Measurements from ENCODE around the gene BCAM. TPM values are rescaled to one million over a fixed set of nuclear protein-coding genes. Genes with fewer than 3 reads are reported as not detected.

The BCAM gene
- total and polyA plus RNA-seq, 5 donors from 2014 or later, result not detected

DNA sequence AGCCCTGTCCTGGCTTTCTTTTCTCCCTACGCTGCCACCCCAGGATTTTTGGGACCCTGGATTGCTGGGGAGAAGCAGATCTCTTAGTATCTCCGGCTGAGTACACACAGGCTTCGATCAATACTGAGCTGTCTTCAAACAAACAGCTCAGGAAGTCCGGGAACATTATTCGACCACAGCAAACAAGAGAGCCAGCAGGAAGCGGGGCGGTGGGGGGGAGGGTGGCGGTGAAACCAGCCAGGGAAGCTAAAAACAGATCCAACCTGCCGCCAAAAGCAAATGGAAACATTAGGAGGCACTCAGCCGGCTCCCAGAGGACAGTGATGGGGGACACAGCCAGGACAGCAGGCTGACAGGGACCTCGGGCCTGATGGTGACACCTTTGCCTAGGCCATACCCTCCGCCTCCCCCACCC lies 12.2 kb upstream of the BCAM start:
- no peak overlapping the region for H3K4me3 ChIP-seq (ENCODE audit: low read depth, low read length)
- Mint-ChIP-seq H3K4me1 (peaks cover 0 to 5% (median 0%) of the 10 kb centered on the region in 4 donors), H3K9me3 (no peaks in the 10 kb centered on the region), H3K4me3 (no peak overlapping the region), H3K36me3 (no peaks in the 10 kb centered on the region), H3K27me3 (peaks cover 8% of the 10 kb centered on the region), H3K27ac (no peak overlapping the region)
- ATAC-seq (ENCODE audit: low read depth in 2 of 2), result no peak
- H3K9me3 ChIP-seq (ENCODE audit: control insufficient read depth in 2 of 2, low read length in 2 of 2), result no peaks in the 10 kb centered on the region
- no peaks in the 10 kb centered on the region for H3K36me3 ChIP-seq (ENCODE audit: control insufficient read depth, insufficient read depth, low read length)
- H3K27ac ChIP-seq (ENCODE audit: insufficient read depth, low read length, poor library complexity, severe bottlenecking), result no peak overlapping the region
- no peak for DNase-seq
- no peaks in the 10 kb centered on the region for H3K27me3 ChIP-seq (ENCODE audit: control insufficient read depth, insufficient read depth, low read length)
- no peaks in the 10 kb centered on the region for H3K4me1 ChIP-seq (ENCODE audit: control insufficient read depth, insufficient read depth, low read length, poor library complexity, severe bottlenecking)

DNA sequence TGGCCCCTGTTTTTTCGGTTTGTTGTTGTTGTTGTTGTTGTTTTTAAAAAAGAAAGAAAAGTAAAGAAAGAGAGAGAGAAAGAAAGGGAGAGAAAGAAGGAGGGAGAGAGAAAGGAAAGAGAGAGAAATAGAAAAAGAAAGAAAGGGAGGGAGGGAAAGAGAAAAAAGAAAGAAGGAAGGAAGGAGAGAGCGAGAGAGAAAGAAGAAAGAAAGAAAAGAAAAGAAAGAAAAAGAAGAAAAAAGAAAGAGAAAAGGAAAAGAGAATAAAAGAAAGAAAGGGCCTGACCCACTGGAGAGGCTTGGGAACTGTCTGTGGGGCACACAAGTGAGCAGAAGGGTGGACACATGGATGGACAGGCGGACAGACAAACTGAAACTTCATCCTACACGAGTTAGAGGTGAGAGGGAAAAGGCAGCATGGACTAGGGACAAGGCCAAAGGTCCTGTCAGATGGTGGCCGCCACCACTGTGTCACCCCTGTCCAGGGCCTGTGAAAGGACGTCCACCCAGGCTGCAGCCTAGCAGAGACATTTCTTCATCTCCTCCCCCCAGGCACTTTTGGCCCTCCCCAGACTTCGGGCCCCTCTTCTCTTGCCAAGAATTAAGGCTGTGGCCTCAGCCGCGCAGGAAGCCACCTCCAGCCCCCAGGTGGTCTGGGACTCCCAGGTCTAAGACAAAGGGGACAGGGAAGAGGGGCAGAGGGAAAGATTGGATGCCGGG lies 9.1 kb upstream of the BCAM start:
- H3K27ac Mint-ChIP-seq, result no peak overlapping the region

DNA sequence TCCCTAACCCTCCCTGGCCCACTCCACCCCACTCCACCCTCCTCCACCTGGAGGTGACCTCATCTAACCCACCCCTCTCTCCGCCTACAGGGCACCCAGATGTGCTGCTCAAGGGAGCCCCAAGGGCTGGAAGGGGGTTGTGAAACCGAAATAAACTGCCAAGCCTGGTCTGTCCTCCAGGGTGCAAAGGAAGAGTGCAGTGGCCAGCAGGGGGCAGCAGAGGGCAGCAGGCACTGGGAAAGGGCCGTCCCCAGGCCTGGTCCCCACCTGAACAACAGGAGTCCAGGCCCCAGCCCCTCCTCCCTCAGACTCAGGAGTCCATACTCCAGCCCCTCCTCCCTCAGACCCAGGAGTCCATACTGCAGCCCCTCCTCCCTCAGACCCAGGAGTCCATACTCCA lies 8.4 kb upstream of the BCAM start:
- peaks cover 9% of the 10 kb centered on the region for H3K27me3 Mint-ChIP-seq
- peaks cover 0 to 5% (median 2%) of the 10 kb centered on the region in 4 donors for H3K4me1 Mint-ChIP-seq
- no peak overlapping the region for H3K4me3 Mint-ChIP-seq
- H3K36me3 ChIP-seq (ENCODE audit: control insufficient read depth, insufficient read depth, low read length), result no peaks in the 10 kb centered on the region
- DNase-seq (peak; percentile 59 to 74 (median 67)), ATAC-seq (ENCODE audit: low read depth in 2 of 2) (peak; percentile 83 to 88)
- no peaks in the 10 kb centered on the region for H3K27me3 ChIP-seq (ENCODE audit: control insufficient read depth, insufficient read depth, low read length)
- H3K4me3 ChIP-seq (ENCODE audit: low read depth, low read length), result no peak overlapping the region
- H3K27ac Mint-ChIP-seq, result no peak overlapping the region
- H3K27ac ChIP-seq (ENCODE audit: insufficient read depth, low read length, poor library complexity, severe bottlenecking), result no peak overlapping the region
- peaks cover 0 to 4% (median 0%) of the 10 kb centered on the region in 7 donors for H3K9me3 Mint-ChIP-seq
- no peaks in the 10 kb centered on the region for H3K36me3 Mint-ChIP-seq
- no peaks in the 10 kb centered on the region for H3K4me1 ChIP-seq (ENCODE audit: control insufficient read depth, insufficient read depth, low read length, poor library complexity, severe bottlenecking)
- no peaks in the 10 kb centered on the region for H3K9me3 ChIP-seq (ENCODE audit: control insufficient read depth in 2 of 2, low read length in 2 of 2)

More for the DNA sequence above, 9.1 kb upstream of the BCAM start:
- no peaks in the 10 kb centered on the region for H3K9me3 ChIP-seq (ENCODE audit: control insufficient read depth in 2 of 2, low read length in 2 of 2)
- no peaks in the 10 kb centered on the region for H3K36me3 ChIP-seq (ENCODE audit: control insufficient read depth, insufficient read depth, low read length)
- Mint-ChIP-seq H3K4me3 (no peak overlapping the region), H3K36me3 (no peaks in the 10 kb centered on the region), H3K27me3 (peaks cover 9% of the 10 kb centered on the region), H3K9me3 (peaks cover 0 to 4% (median 0%) of the 10 kb centered on the region in 7 donors), H3K4me1 (peaks cover 0 to 5% (median 2%) of the 10 kb centered on the region in 4 donors)
- no peak for DNase-seq
- no peak overlapping the region for H3K4me3 ChIP-seq (ENCODE audit: low read depth, low read length)
- no peaks in the 10 kb centered on the region for H3K27me3 ChIP-seq (ENCODE audit: control insufficient read depth, insufficient read depth, low read length)
- no peaks in the 10 kb centered on the region for H3K4me1 ChIP-seq (ENCODE audit: control insufficient read depth, insufficient read depth, low read length, poor library complexity, severe bottlenecking)
- H3K27ac ChIP-seq (ENCODE audit: insufficient read depth, low read length, poor library complexity, severe bottlenecking), result no peak overlapping the region
- ATAC-seq (ENCODE audit: low read depth in 2 of 2), result no peak

DNA sequence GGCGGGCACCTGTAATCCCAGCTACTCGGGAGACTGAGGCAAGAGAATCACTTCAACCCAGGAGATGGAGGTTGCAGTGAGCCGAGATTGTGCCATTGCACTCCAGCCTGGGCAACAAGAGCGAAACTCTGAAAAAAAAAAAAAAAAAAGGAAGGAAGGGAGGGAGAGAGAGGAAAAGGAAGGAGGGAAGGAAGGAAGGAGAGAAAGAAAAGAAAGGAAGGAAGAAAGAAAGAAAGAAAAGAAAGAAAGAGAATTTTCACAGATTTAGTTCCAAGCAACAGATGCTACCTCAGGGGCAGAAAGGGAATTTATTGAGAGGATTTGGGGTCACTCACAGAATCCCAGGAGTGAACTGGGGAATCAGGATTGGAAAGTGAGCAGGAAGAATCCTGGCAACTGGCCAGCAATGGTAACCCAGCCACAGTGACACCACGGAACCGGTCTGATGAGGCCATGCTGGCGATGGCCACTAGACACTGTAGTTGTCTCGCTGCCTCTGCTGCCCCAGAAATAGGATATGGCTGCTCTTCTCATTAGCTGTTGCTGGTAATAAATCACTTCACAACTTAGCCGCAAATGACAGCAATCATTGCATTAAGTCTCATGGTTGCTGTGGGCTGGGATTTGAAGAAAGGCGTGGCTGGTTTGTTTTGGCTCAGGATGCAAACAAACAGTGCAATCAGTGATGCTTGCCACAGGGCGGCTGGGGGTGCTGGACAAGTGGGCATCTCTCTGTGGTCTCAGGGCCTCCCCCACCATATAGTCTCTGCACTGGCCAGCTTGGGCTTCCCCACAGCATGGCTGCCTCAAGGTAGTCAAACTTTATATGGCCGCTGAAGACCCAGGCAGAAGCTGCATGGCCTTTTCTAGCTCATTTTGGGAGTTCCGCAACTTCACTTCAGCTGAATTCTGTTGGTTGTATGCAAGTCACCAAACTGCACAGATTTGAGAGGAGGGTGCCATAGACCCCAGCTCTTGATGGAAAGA lies 5.2 kb upstream of the BCAM start:
- ATAC-seq (ENCODE audit: low read depth in 2 of 2), result no peak
- no peaks in the 10 kb centered on the region for H3K27me3 ChIP-seq (ENCODE audit: control insufficient read depth, insufficient read depth, low read length)
- H3K27ac Mint-ChIP-seq, result no peak overlapping the region

DNA sequence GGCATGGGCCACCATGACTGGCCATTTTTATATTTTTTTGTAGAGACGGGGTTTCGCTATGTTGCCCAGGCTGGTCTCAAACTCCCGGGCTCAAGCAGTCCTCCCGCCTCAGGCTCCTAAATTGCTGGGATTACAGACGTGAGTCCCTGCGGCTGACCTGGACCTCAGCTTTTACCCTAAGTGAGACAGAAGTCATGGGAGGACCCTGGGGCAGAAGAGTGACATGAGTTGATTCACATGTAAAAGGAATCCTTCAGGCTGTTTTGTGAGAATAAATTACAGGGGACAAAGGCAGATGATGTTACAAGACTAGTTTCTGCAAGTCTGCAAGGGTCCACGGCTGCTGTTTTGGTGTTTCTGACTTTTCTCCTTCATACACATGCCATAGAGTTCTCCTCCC lies 2.6 kb upstream of the BCAM start:
- H3K4me1 Mint-ChIP-seq, result peaks cover 0 to 5% (median under 1%) of the 10 kb centered on the region in 4 donors
- H3K4me1 ChIP-seq (ENCODE audit: control insufficient read depth, insufficient read depth, low read length, poor library complexity, severe bottlenecking), result peaks cover 5% of the 10 kb centered on the region
- no peak overlapping the region for H3K27ac ChIP-seq (ENCODE audit: insufficient read depth, low read length, poor library complexity, severe bottlenecking)
- peaks cover 23% of the 10 kb centered on the region for H3K27me3 Mint-ChIP-seq
- no peaks in the 10 kb centered on the region for H3K9me3 ChIP-seq (ENCODE audit: control insufficient read depth in 2 of 2, low read length in 2 of 2)
- ATAC-seq (ENCODE audit: low read depth in 2 of 2) (no peak), DNase-seq (no peak)
- no peaks in the 10 kb centered on the region for H3K27me3 ChIP-seq (ENCODE audit: control insufficient read depth, insufficient read depth, low read length)
- no peak overlapping the region for H3K27ac Mint-ChIP-seq
- H3K36me3 Mint-ChIP-seq, result no peaks in the 10 kb centered on the region
- no peak overlapping the region for H3K4me3 Mint-ChIP-seq
- H3K36me3 ChIP-seq (ENCODE audit: control insufficient read depth, insufficient read depth, low read length), result no peaks in the 10 kb centered on the region
- H3K4me3 ChIP-seq (ENCODE audit: low read depth, low read length), result no peak overlapping the region
- peaks cover 0 to 4% (median 0%) of the 10 kb centered on the region in 7 donors for H3K9me3 Mint-ChIP-seq

More for the DNA sequence above, 5.2 kb upstream of the BCAM start:
- H3K9me3 Mint-ChIP-seq, result peaks cover 0 to 4% (median 0%) of the 10 kb centered on the region in 7 donors
- H3K4me3 Mint-ChIP-seq, result peak overlapping the region in 1 of 4 donors; percentile 47
- H3K36me3 Mint-ChIP-seq, result no peaks in the 10 kb centered on the region
- H3K27me3 Mint-ChIP-seq, result peaks cover 18% of the 10 kb centered on the region
- no peaks in the 10 kb centered on the region for H3K9me3 ChIP-seq (ENCODE audit: control insufficient read depth in 2 of 2, low read length in 2 of 2)
- H3K4me1 ChIP-seq (ENCODE audit: control insufficient read depth, insufficient read depth, low read length, poor library complexity, severe bottlenecking), result no peaks in the 10 kb centered on the region
- no peak for DNase-seq
- H3K36me3 ChIP-seq (ENCODE audit: control insufficient read depth, insufficient read depth, low read length), result no peaks in the 10 kb centered on the region
- no peak overlapping the region for H3K4me3 ChIP-seq (ENCODE audit: low read depth, low read length)
- no peak overlapping the region for H3K27ac ChIP-seq (ENCODE audit: insufficient read depth, low read length, poor library complexity, severe bottlenecking)
- H3K4me1 Mint-ChIP-seq, result peaks cover 0 to 5% (median 2%) of the 10 kb centered on the region in 4 donors

DNA sequence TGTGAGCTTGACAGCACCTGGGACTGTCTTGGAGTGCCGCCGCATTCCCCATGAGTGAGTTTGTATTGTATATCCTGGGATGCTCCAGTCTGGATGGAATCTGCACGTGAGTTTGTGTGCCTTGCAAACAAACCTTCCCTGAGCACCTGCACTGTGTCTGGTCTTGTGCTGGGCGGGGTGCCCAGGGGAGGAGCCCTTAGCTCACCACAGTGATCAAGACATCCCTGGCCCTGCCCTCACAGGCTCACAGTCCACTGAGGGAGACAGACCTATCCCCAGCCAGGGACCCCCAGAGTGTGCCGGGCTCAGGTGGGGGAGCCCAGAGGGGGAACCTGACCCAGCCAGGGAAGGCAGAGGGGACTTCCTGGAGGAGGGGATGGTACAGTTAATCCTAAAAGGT lies 1.7 kb upstream of the BCAM start:
- Histone ChIP-seq H3K4me1 (ENCODE audit: control insufficient read depth, insufficient read depth, low read length, poor library complexity, severe bottlenecking) (peaks cover 5% of the 10 kb centered on the region), H3K36me3 (ENCODE audit: control insufficient read depth, insufficient read depth, low read length) (no peaks in the 10 kb centered on the region), H3K9me3 (ENCODE audit: control insufficient read depth in 2 of 2, low read length in 2 of 2) (no peaks in the 10 kb centered on the region), H3K27me3 (ENCODE audit: control insufficient read depth, insufficient read depth, low read length) (no peaks in the 10 kb centered on the region), H3K4me3 (ENCODE audit: low read depth, low read length) (no peak overlapping the region), H3K27ac (ENCODE audit: insufficient read depth, low read length, poor library complexity, severe bottlenecking) (no peak overlapping the region)
- peaks cover 0 to 4% (median 0%) of the 10 kb centered on the region in 7 donors for H3K9me3 Mint-ChIP-seq
- H3K36me3 Mint-ChIP-seq, result no peaks in the 10 kb centered on the region
- H3K27me3 Mint-ChIP-seq, result peaks cover 23% of the 10 kb centered on the region
- no peak for ATAC-seq (ENCODE audit: low read depth in 2 of 2)
- peaks cover 0 to 5% (median under 1%) of the 10 kb centered on the region in 4 donors for H3K4me1 Mint-ChIP-seq
- no peak overlapping the region for H3K27ac Mint-ChIP-seq
- no peak overlapping the region for H3K4me3 Mint-ChIP-seq
- DNase-seq, result no peak

DNA sequence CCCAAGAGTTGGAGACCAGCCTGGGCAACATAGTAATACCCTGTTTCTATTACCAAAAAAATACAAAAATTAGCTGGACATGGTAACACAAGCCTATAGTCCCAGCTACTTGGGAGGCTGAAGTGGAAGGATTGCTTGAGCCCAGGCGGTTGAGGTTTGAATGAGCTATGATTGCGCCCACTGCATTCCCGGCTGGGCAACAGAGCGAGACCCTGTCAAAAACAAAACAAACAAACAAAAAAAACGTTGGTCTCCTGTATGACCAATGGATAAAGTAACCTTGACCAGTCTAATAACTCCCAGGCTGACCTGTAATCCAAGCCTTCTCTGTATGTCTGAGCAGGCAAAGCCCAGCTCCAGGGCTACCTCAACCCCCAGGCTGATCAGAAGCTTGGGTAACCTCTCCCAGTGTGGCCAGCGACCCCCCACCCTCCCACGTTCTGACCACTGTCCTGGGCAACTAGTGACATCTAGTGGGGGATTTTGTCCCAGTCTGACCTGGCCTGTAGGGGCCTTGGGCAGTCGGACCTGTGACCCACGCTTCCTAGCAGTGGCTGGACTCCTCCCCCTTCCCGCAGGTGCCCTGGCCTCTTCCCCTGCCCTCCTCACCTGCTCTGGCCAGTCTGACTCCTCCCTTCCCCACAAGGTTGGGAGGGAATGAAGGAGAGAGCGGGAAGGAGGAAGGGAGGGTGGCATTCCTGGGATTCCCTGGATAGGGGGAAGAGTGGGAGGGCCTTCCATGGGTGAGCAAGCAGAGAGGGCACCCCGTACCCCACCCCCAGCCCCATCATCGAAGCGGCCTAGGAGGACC lies 1.0 kb upstream of the BCAM start:
- DNase-seq, result no peak
- H3K4me1 Mint-ChIP-seq, result peaks cover 0 to 2% (median 0%) of the 10 kb centered on the region in 4 donors
- no peaks in the 10 kb centered on the region for H3K36me3 Mint-ChIP-seq
- Histone ChIP-seq H3K4me1 (ENCODE audit: control insufficient read depth, insufficient read depth, low read length, poor library complexity, severe bottlenecking) (peaks cover 5% of the 10 kb centered on the region), H3K9me3 (ENCODE audit: control insufficient read depth in 2 of 2, low read length in 2 of 2) (no peaks in the 10 kb centered on the region), H3K4me3 (ENCODE audit: low read depth, low read length) (no peak overlapping the region), H3K27me3 (ENCODE audit: control insufficient read depth, insufficient read depth, low read length) (no peaks in the 10 kb centered on the region), H3K36me3 (ENCODE audit: control insufficient read depth, insufficient read depth, low read length) (no peaks in the 10 kb centered on the region), H3K27ac (ENCODE audit: insufficient read depth, low read length, poor library complexity, severe bottlenecking) (no peak overlapping the region)
- no peak overlapping the region for H3K4me3 Mint-ChIP-seq
- no peak overlapping the region for H3K27ac Mint-ChIP-seq
- H3K9me3 Mint-ChIP-seq, result peaks cover 0 to 4% (median 0%) of the 10 kb centered on the region in 7 donors
- no peak for ATAC-seq (ENCODE audit: low read depth in 2 of 2)
- peaks cover 18% of the 10 kb centered on the region for H3K27me3 Mint-ChIP-seq
